OCI-LY3 (cell line): ENCODE data around the gene CYTH1.

Source experiments
- H2AFZ ChIP-seq: fragments of 200-600, 300-600 bp; shearing (Covaris generic); 2 replicates; pipeline ENCODE4 v1.6.0; 2014; ENCODE audit warnings: antibody characterized with exemption, low read depth, low read length
- H3K27ac ChIP-seq: fragments of 200-600, 300-600 bp; sonication (generic); 2 replicates; pipeline ENCODE4 v1.5.1; 2014; ENCODE audit warnings: mild to moderate bottlenecking, low read length, moderate library complexity, mixed read lengths
- H3K27me3 ChIP-seq: fragments of 200-600, 300-600 bp; sonication (generic); 2 replicates; pipeline ENCODE4 v1.6.1; 2014; ENCODE audit warnings: low read depth, low read length, mixed read lengths
- H3K36me3 ChIP-seq: fragments of 200-600, 300-600 bp; sonication (generic); replicated peaks from 2 replicates; pipeline ENCODE3; 2014; ENCODE audit warnings: low read depth, low read length, mixed read lengths
- H3K4me1 ChIP-seq: fragments of 300-600, 200-600 bp; sonication (generic); 2 replicates; pipeline ENCODE4 v1.6.1; 2014; ENCODE audit warnings: low read length, mixed read lengths
- H3K4me2 ChIP-seq: fragments of 200-600, 300-600 bp; sonication (generic); 2 replicates; pipeline ENCODE4 v1.6.1; 2014; ENCODE audit warnings: low read length, mixed read lengths
- H3K4me3 ChIP-seq: fragments of 300-600, 200-600 bp; sonication (generic); 2 replicates; pipeline ENCODE4 v1.5.1; 2014; ENCODE audit warnings: antibody characterized with exemption, mild to moderate bottlenecking, low read length, moderate library complexity
- H3K79me2 ChIP-seq: fragments of 300-600, 200-600 bp; shearing (Covaris generic); 2 replicates; pipeline ENCODE4 v1.6.1; 2014; ENCODE audit warnings: mild to moderate bottlenecking, low read length, mixed read lengths
- H3K9ac ChIP-seq: fragments of 300-600, 200-600 bp; shearing (Covaris generic); 2 replicates; pipeline ENCODE4 v1.6.0; 2014; ENCODE audit warnings: mild to moderate bottlenecking, low read length, moderate library complexity
- H3K9me3 ChIP-seq: fragments of 200-600, 300-600 bp; shearing (Covaris generic); 2 replicates; pipeline ENCODE4 v1.6.1; 2014; ENCODE audit warnings: low read length, mixed read lengths; ENCODE audit not compliant: insufficient read depth
- H4K20me1 ChIP-seq: fragments of 200-600, 300-600 bp; sonication (generic); 2 replicates; pipeline ENCODE4 v1.6.1; 2016; ENCODE audit warnings: low read length, mixed read lengths; ENCODE audit not compliant: insufficient read depth
- CTCF ChIP-seq: fragments of 200-600, 300-600 bp; sonication (generic); IDR thresholded peaks from 2 replicates; pipeline ENCODE4 v1.5.1; 2014; ENCODE audit warnings: antibody characterized with exemption, low read length, low read depth
- EZH2phosphoT487 ChIP-seq: fragments of 200-600 bp; shearing (Covaris generic); IDR thresholded peaks from 2 replicates; pipeline ENCODE4 v1.6.1; 2018; ENCODE audit warnings: antibody characterized with exemption, mixed run types, low read depth

Gene CYTH1

GRCh38 chr17:78706271-78706915, 75.7 kb downstream of the CYTH1 start:
- Histone ChIP-seq H3K79me2 (peaks cover 48% of the 10 kb centered on the region), H3K9ac (peak overlapping the region; percentile 57), H3K4me2 (peak overlapping the region; percentile 70), H4K20me1 (peaks cover 20% of the 10 kb centered on the region), H3K36me3 (peaks cover 32% of the 10 kb centered on the region), H3K4me3 (peak overlapping the region; percentile 37), H3K9me3 (no peaks in the 10 kb centered on the region), H2AFZ (no peak overlapping the region), H3K4me1 (peaks cover 63% of the 10 kb centered on the region), H3K27ac (peak overlapping the region; percentile 88), H3K27me3 (no peaks in the 10 kb centered on the region)
- TF ChIP-seq CTCF, result no peak
- TF ChIP-seq EZH2phosphoT487, result no peak

- peaks cover 34% of the 10 kb centered on the region for H3K36me3 ChIP-seq
- H3K9me3 ChIP-seq, result no peaks in the 10 kb centered on the region
- H4K20me1 ChIP-seq, result peaks cover 13% of the 10 kb centered on the region
- TF ChIP-seq EZH2phosphoT487 (no peak), CTCF (no peak)
- H2AFZ ChIP-seq, result no peak overlapping the region
- no peak overlapping the region for H3K4me3 ChIP-seq
- H3K27me3 ChIP-seq, result no peaks in the 10 kb centered on the region
- no peak overlapping the region; the same call in 1 of the 2 replicates for H3K27ac ChIP-seq
- peaks cover 56% of the 10 kb centered on the region for H3K4me1 ChIP-seq
- H3K79me2 ChIP-seq, result peaks cover 37% of the 10 kb centered on the region
- H3K4me2 ChIP-seq, result no peak overlapping the region
- no peak overlapping the region for H3K9ac ChIP-seq
Measured at GRCh38 chr17:78705071-78705470, 77.0 kb downstream of the CYTH1 start.

- Histone ChIP-seq H3K4me3 (no peak overlapping the region), H3K36me3 (peaks cover 34% of the 10 kb centered on the region), H3K4me1 (peaks cover 51% of the 10 kb centered on the region), H3K27ac (no peak overlapping the region; the same call in 1 of the 2 replicates), H3K9ac (no peak overlapping the region), H3K4me2 (no peak overlapping the region), H3K9me3 (no peaks in the 10 kb centered on the region), H2AFZ (no peak overlapping the region), H3K79me2 (peaks cover 33% of the 10 kb centered on the region), H3K27me3 (no peaks in the 10 kb centered on the region), H4K20me1 (peaks cover 8% of the 10 kb centered on the region)
- TF ChIP-seq EZH2phosphoT487 (no peak), CTCF (no peak)
Measured at GRCh38 chr17:78704594-78704993, 77.5 kb downstream of the CYTH1 start.

- H4K20me1 ChIP-seq, result no peaks in the 10 kb centered on the region
- peaks cover 43% of the 10 kb centered on the region for H3K36me3 ChIP-seq
- peaks cover 30% of the 10 kb centered on the region for H3K79me2 ChIP-seq
- peak overlapping the region; percentile 64 for H3K9ac ChIP-seq
- peaks cover 62% of the 10 kb centered on the region for H3K4me1 ChIP-seq
- H3K27ac ChIP-seq, result peak overlapping the region; percentile 98
- TF ChIP-seq CTCF, result no peak
- TF ChIP-seq EZH2phosphoT487, result no peak
- peak overlapping the region; percentile 89 for H3K4me2 ChIP-seq
- peak overlapping the region; percentile 58; the same call in 1 of the 2 replicates for H3K4me3 ChIP-seq
- no peaks in the 10 kb centered on the region for H3K27me3 ChIP-seq
- no peaks in the 10 kb centered on the region for H3K9me3 ChIP-seq
- H2AFZ ChIP-seq, result no peak overlapping the region
Measured at GRCh38 chr17:78697554-78698343, 84.3 kb downstream of the CYTH1 start.
